ENCODE results near the gene PCYT2.

DNA sequence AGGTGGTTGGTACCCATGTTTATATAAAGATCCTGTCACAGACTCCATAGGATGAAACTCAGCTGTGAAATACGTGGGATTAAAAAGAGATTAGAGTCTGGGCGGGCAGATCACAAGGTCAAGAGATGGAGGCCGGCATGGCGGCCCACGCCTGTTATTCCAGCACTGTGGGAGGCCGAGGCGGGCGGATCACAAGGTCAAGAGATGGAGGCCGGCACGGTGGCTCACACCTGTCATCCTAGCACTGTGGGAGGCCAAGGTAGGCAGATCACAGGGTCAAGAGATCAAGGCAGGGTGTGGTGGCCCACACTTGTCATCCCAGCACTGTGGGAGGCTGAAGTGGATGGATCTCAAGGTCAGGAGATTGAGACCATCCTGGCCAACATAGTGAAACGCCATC lies 15.8 kb downstream of the PCYT2 start:
- TF ChIP-seq ZNF671 (CRISPR knock-in tag; IDR thresholded peaks at IDR 0.05) = no peak
- no peak for TF ChIP-seq SMAD3 (CRISPR knock-in tag; IDR thresholded peaks at IDR 0.05; ENCODE audit: borderline replicate concordance)
- no peak for TF ChIP-seq FOXK1 (CRISPR knock-in tag; IDR thresholded peaks at IDR 0.05)
- TF ChIP-seq SP1 (CRISPR knock-in tag; conservative IDR thresholded peaks at IDR 0.05) = no peak
- TF ChIP-seq ZNF121 (CRISPR knock-in tag; IDR thresholded peaks at IDR 0.05) = no peak
- TF ChIP-seq, protein P1, sequence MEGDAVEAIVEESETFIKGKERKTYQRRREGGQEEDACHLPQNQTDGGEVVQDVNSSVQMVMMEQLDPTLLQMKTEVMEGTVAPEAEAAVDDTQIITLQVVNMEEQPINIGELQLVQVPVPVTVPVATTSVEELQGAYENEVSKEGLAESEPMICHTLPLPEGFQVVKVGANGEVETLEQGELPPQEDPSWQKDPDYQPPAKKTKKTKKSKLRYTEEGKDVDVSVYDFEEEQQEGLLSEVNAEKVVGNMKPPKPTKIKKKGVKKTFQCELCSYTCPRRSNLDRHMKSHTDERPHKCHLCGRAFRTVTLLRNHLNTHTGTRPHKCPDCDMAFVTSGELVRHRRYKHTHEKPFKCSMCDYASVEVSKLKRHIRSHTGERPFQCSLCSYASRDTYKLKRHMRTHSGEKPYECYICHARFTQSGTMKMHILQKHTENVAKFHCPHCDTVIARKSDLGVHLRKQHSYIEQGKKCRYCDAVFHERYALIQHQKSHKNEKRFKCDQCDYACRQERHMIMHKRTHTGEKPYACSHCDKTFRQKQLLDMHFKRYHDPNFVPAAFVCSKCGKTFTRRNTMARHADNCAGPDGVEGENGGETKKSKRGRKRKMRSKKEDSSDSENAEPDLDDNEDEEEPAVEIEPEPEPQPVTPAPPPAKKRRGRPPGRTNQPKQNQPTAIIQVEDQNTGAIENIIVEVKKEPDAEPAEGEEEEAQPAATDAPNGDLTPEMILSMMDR (IDR thresholded peaks at IDR 0.05) = no peak
- TF ChIP-seq CREB1 (CRISPR knock-in tag; IDR thresholded peaks at IDR 0.05) = no peak
- TF ChIP-seq, protein P2, sequence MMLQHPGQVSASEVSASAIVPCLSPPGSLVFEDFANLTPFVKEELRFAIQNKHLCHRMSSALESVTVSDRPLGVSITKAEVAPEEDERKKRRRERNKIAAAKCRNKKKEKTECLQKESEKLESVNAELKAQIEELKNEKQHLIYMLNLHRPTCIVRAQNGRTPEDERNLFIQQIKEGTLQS (CRISPR knock-in tag; conservative IDR thresholded peaks at IDR 0.05) = no peak
- TF ChIP-seq, protein P3, sequence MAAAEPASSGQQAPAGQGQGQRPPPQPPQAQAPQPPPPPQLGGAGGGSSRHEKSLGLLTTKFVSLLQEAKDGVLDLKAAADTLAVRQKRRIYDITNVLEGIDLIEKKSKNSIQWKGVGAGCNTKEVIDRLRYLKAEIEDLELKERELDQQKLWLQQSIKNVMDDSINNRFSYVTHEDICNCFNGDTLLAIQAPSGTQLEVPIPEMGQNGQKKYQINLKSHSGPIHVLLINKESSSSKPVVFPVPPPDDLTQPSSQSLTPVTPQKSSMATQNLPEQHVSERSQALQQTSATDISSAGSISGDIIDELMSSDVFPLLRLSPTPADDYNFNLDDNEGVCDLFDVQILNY (CRISPR knock-in tag; IDR thresholded peaks at IDR 0.05) = no peak
- TF ChIP-seq, protein P4, sequence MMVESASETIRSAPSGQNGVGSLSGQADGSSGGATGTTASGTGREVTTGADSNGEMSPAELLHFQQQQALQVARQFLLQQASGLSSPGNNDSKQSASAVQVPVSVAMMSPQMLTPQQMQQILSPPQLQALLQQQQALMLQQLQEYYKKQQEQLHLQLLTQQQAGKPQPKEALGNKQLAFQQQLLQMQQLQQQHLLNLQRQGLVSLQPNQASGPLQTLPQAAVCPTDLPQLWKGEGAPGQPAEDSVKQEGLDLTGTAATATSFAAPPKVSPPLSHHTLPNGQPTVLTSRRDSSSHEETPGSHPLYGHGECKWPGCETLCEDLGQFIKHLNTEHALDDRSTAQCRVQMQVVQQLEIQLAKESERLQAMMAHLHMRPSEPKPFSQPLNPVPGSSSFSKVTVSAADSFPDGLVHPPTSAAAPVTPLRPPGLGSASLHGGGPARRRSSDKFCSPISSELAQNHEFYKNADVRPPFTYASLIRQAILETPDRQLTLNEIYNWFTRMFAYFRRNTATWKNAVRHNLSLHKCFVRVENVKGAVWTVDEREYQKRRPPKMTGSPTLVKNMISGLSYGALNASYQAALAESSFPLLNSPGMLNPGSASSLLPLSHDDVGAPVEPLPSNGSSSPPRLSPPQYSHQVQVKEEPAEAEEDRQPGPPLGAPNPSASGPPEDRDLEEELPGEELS (CRISPR knock-in tag; IDR thresholded peaks at IDR 0.05) = no peak
- no peak for TF ChIP-seq NFE2L1 (CRISPR knock-in tag; IDR thresholded peaks at IDR 0.05)
- no peak for TF ChIP-seq ATF1 (CRISPR knock-in tag; IDR thresholded peaks at IDR 0.05)
